Measurements from ENCODE around the gene AUNIP. TPM values are rescaled to one million over a fixed set of nuclear protein-coding genes. Genes with fewer than 3 reads are reported as not detected.
A peak's percentile ranks its signal among the peaks of the same experiment; 100 is the strongest.

The AUNIP gene
- total RNA-seq, 3 donors from 2014 or later: 0.28 to 1.5 (median 0.35) TPM

GRCh38 chr1:25869909-25870606 lies 10.8 kb upstream of the AUNIP start:
- H3K4me3 ChIP-seq: no peak overlapping the region
- H3K4me1 ChIP-seq (ENCODE audit: low read depth): peaks cover 42% of the 10 kb centered on the region
- DNase-seq: no peak
- H3K9me3 ChIP-seq: no peaks in the 10 kb centered on the region
- no peak for TF ChIP-seq CTCF (IDR thresholded peaks at IDR 0.05)
- no peaks in the 10 kb centered on the region for H3K36me3 ChIP-seq (ENCODE audit: low read depth)
- intact Hi-C loops (cut with DNase I, micrococcal nuclease): no loop called here
- no peak for ATAC-seq

GRCh38 chr1:25867210-25867991 lies 8.1 kb upstream of the AUNIP start:
- intact Hi-C loops (cut with DNase I, micrococcal nuclease): no loop called here
- H3K36me3 ChIP-seq (ENCODE audit: low read depth): no peaks in the 10 kb centered on the region
- no peaks in the 10 kb centered on the region for H3K9me3 ChIP-seq
- peak; percentile 69 for ATAC-seq
- TF ChIP-seq CTCF (IDR thresholded peaks at IDR 0.05): no peak
- DNase-seq: no peak
- H3K4me1 ChIP-seq (ENCODE audit: low read depth): peaks cover 27% of the 10 kb centered on the region
- H3K4me3 ChIP-seq: no peak overlapping the region

GRCh38 chr1:25866288-25866687 lies 7.0 kb upstream of the AUNIP start:
- DNase-seq (no peak), ATAC-seq (no peak)
- Histone ChIP-seq H3K9me3 (no peaks in the 10 kb centered on the region), H3K36me3 (ENCODE audit: low read depth) (no peaks in the 10 kb centered on the region), H3K4me1 (ENCODE audit: low read depth) (peaks cover 21% of the 10 kb centered on the region), H3K4me3 (no peak overlapping the region)
- intact Hi-C loops (cut with DNase I, micrococcal nuclease): no loop called here
- no peak for TF ChIP-seq CTCF (IDR thresholded peaks at IDR 0.05)

- TF ChIP-seq CTCF (IDR thresholded peaks at IDR 0.05): no peak
- DNase-seq (no peak), ATAC-seq (no peak)
- intact Hi-C loops (cut with DNase I, micrococcal nuclease): no loop called here
- H3K4me3 ChIP-seq: no peak overlapping the region
- H3K9me3 ChIP-seq: no peaks in the 10 kb centered on the region
- peaks cover 15% of the 10 kb centered on the region for H3K4me1 ChIP-seq (ENCODE audit: low read depth)
- no peaks in the 10 kb centered on the region for H3K36me3 ChIP-seq (ENCODE audit: low read depth)
Measured at GRCh38 chr1:25864434-25864833, 5.2 kb upstream of the AUNIP start.

- no peak for DNase-seq
- Histone ChIP-seq H3K9me3 (no peaks in the 10 kb centered on the region), H3K4me3 (no peak overlapping the region), H3K4me1 (ENCODE audit: low read depth) (peaks cover 20% of the 10 kb centered on the region), H3K36me3 (ENCODE audit: low read depth) (no peaks in the 10 kb centered on the region)
- no peak for ATAC-seq
- no peak for TF ChIP-seq CTCF (IDR thresholded peaks at IDR 0.05)
- intact Hi-C loops (cut with DNase I, micrococcal nuclease): no loop called here
Measured at GRCh38 chr1:25863486-25864262, 4.4 kb upstream of the AUNIP start.

All from mucosa of descending colon (tissue), 3 donors.